H9 (cell line): Measurements from ENCODE around the gene RBM34. TPM values are rescaled to one million over a fixed set of nuclear protein-coding genes. Genes with fewer than 3 reads are reported as not detected.

ENCODE experiments used
- DNase-seq: peaks from one replicate; pipeline ENCODE4 v3.0.0-alpha.2; 2017
- H2AFZ ChIP-seq: one replicate; pipeline ENCODE4 v1.6.1; 2013; ENCODE audit warnings: mild to moderate bottlenecking, low read length, control low read depth, moderate library complexity
- H2AK5ac ChIP-seq: 2 replicates; pipeline ENCODE4 v1.6.1; 2013; ENCODE audit warnings: low read length, control low read depth, mixed read lengths; ENCODE audit not compliant: insufficient read length
- H2BK120ac ChIP-seq: one replicate; pipeline ENCODE4 v1.6.1; 2013; ENCODE audit warnings: low read depth, mild to moderate bottlenecking, low read length, control low read depth, inconsistent platforms; ENCODE audit not compliant: poor library complexity, severe bottlenecking
- H2BK12ac ChIP-seq: 2 replicates; pipeline ENCODE4 v1.6.1; 2013; ENCODE audit warnings: low read length, control low read depth, mixed read lengths, low read depth; ENCODE audit not compliant: insufficient read length
- H2BK15ac ChIP-seq: 2 replicates; pipeline ENCODE4 v1.6.1; 2013; ENCODE audit warnings: low read depth, low read length, control low read depth
- H2BK20ac ChIP-seq: one replicate; pipeline ENCODE4 v1.6.1; 2013; ENCODE audit warnings: low read depth, mild to moderate bottlenecking, low read length, control low read depth, inconsistent platforms; ENCODE audit not compliant: poor library complexity, severe bottlenecking
- H2BK5ac ChIP-seq: 2 replicates; pipeline ENCODE4 v1.6.1; 2013; ENCODE audit warnings: low read length, control low read depth, mixed read lengths; ENCODE audit not compliant: insufficient read length
- H3K14ac ChIP-seq: 2 replicates; pipeline ENCODE4 v1.6.1; 2013; ENCODE audit warnings: low read length, control low read depth; ENCODE audit not compliant: insufficient read depth
- H3K18ac ChIP-seq: 2 replicates; pipeline ENCODE4 v1.6.1; 2013; ENCODE audit warnings: low read depth, mild to moderate bottlenecking, mixed read lengths, low read length, control low read depth; ENCODE audit not compliant: insufficient read length
- H3K23ac ChIP-seq: 2 replicates; pipeline ENCODE4 v1.6.1; 2013; ENCODE audit warnings: low read length, control low read depth, mixed read lengths, low read depth; ENCODE audit not compliant: insufficient read length
- H3K23me2 ChIP-seq: 2 replicates; pipeline ENCODE4 v1.6.1; 2013; ENCODE audit warnings: low read depth, mild to moderate bottlenecking, mixed read lengths, low read length, control low read depth; ENCODE audit not compliant: insufficient read length, poor library complexity, severe bottlenecking
- H3K27ac ChIP-seq: 2 replicates; pipeline ENCODE4 v1.5.1; 2013; ENCODE audit warnings: low read length, control low read depth, mixed read lengths, low read depth; ENCODE audit not compliant: insufficient read length
- H3K27me3 ChIP-seq: 2 replicates; pipeline ENCODE4 v1.6.1; 2013; ENCODE audit warnings: low read length, control low read depth, inconsistent platforms; ENCODE audit not compliant: insufficient read depth
- H3K4ac ChIP-seq: 2 replicates; pipeline ENCODE4 v1.6.1; 2013; ENCODE audit warnings: low read depth, mild to moderate bottlenecking, control low read depth, inconsistent platforms, low read length, moderate library complexity
- H3K4me1 ChIP-seq: 2 replicates; pipeline ENCODE4 v1.6.1; 2013; ENCODE audit warnings: low read length, control low read depth, inconsistent platforms; ENCODE audit not compliant: insufficient read depth
- H3K4me2 ChIP-seq: 2 replicates; pipeline ENCODE4 v1.6.1; 2013; ENCODE audit warnings: low read length, control low read depth, mixed read lengths; ENCODE audit not compliant: insufficient read length, insufficient read depth
- H3K56ac ChIP-seq: 2 replicates; pipeline ENCODE4 v1.6.1; 2013; ENCODE audit warnings: low read depth, mild to moderate bottlenecking, mixed read lengths, low read length, control low read depth; ENCODE audit not compliant: insufficient read length
- H3K79me1 ChIP-seq: 2 replicates; pipeline ENCODE4 v1.6.1; 2013; ENCODE audit warnings: low read depth, mild to moderate bottlenecking, moderate library complexity, low read length, control low read depth, inconsistent platforms; ENCODE audit not compliant: insufficient read depth, poor library complexity, severe bottlenecking
- H3K79me2 ChIP-seq: 2 replicates; pipeline ENCODE4 v1.6.1; 2013; ENCODE audit warnings: low read length, control low read depth, inconsistent platforms; ENCODE audit not compliant: insufficient read depth
- H3K9ac ChIP-seq: 2 replicates; pipeline ENCODE4 v1.6.1; 2013; ENCODE audit warnings: low read length, control low read depth, mixed read lengths; ENCODE audit not compliant: insufficient read length; ENCODE audit errors: extremely low read depth
- H3K9me3 ChIP-seq: one replicate; pipeline ENCODE4 v1.6.1; 2013; ENCODE audit warnings: low read depth, low read length, inconsistent platforms; ENCODE audit not compliant: control insufficient read depth
- H3T11ph ChIP-seq: one replicate; pipeline ENCODE4 v1.6.1; 2013; ENCODE audit warnings: mild to moderate bottlenecking, low read length, control low read depth, inconsistent platforms
- H4K20me1 ChIP-seq: one replicate; pipeline ENCODE4 v1.6.1; 2013; ENCODE audit not compliant: control insufficient read depth, insufficient read length, insufficient read depth
- H4K5ac ChIP-seq: 2 replicates; pipeline ENCODE4 v1.6.1; 2013; ENCODE audit warnings: low read depth, mild to moderate bottlenecking, mixed read lengths, low read length, control low read depth; ENCODE audit not compliant: insufficient read length
- H4K8ac ChIP-seq: replicated peaks from 2 replicates; pipeline ENCODE4 v1.6.1; 2013; ENCODE audit warnings: low read length, control low read depth, mixed read lengths, low read depth; ENCODE audit not compliant: insufficient read length
- H4K91ac ChIP-seq: 2 replicates; pipeline ENCODE4 v1.6.1; 2013; ENCODE audit warnings: low read depth, mild to moderate bottlenecking, moderate library complexity, mixed read lengths, low read length, control low read depth; ENCODE audit not compliant: insufficient read length
- H3K27ac Mint-ChIP-seq, 3 experiments: 2 replicates in 2 of 3; 3 replicates in 1 of 3; pipeline ENCODE4 v1.8.0; 2020 to 2021; ENCODE audit warnings: mixed read lengths in 3 of 3, mild to moderate bottlenecking in 1 of 3, moderate library complexity in 1 of 3
- H3K27me3 Mint-ChIP-seq: 2 replicates; pipeline ENCODE4 v1.8.0; 2021; ENCODE audit warnings: low read depth, mild to moderate bottlenecking, moderate library complexity, mixed read lengths
- H3K36me3 Mint-ChIP-seq, 3 experiments: 2 replicates in 2 of 3; 3 replicates in 1 of 3; pipeline ENCODE4 v1.8.0; 2020 to 2021; ENCODE audit warnings: low read depth in 3 of 3, mixed read lengths in 3 of 3; ENCODE audit not compliant: insufficient read depth in 1 of 3
- H3K4me1 Mint-ChIP-seq, 2 experiments: 2 replicates each; pipeline ENCODE4 v1.8.0; 2020; ENCODE audit warnings: mixed read lengths in 2 of 2
- H3K4me3 Mint-ChIP-seq, 2 experiments: 2 replicates in 1 of 2; 3 replicates in 1 of 2; pipeline ENCODE4 v1.8.0; 2020 to 2021; ENCODE audit warnings: mild to moderate bottlenecking in 2 of 2, mixed read lengths in 2 of 2, moderate library complexity in 1 of 2
- H3K9me3 Mint-ChIP-seq, 2 experiments: 2 replicates in 1 of 2; 3 replicates in 1 of 2; pipeline ENCODE4 v1.8.0; 2020; ENCODE audit warnings: mild to moderate bottlenecking in 2 of 2, mixed read lengths in 2 of 2, moderate library complexity in 1 of 2
- WGBS: extraction: QIAGEN DNeasy Blood & Tissue Kit; methylation state at CpG from one replicate; pipeline ENCODE4 v1.1.7; 2013; ENCODE audit warnings: missing lambda C conversion rate, low lambda C conversion rate, mixed read lengths; ENCODE audit not compliant: insufficient read length; ENCODE audit errors: extremely low coverage; 5-methylcytosine and 5-hydroxymethylcytosine counted together
- total RNA-seq: library from RNA; stranded (reverse); gene quantifications from 2 replicates; pipeline ENCODE4 v1.2.1, GENCODE V29; 2021
- TF ChIP-seq, protein P1 (sequence below): fragments of 200-600 bp; sonication (generic); conservative IDR thresholded peaks from 3 replicates; pipeline ENCODE4 v1.8.0; 2021; ENCODE audit warnings: antibody characterized with exemption, mild to moderate bottlenecking

The RBM34 gene
- total RNA-seq, 1 experiment from 2014 or later = 121 TPM

DNA sequence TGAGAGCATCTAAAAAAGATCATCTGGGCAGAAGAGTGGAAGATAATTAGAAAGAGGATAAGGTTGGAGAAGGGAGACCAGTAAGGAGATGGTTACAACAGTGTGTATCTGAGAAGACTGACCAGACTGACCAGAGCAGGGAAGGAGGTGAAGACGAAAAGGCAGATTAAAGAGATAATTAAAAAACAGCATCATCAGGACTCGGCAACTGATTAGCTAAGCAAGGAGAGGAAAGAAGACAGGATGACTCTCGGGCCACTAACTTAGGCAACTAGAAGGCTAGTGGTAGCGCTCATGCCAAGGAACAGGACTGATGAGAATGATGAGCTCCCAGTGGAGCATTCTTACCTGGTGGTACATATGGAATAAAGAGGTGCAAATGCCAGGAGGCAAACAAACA is 3.9 kb downstream of the RBM34 start:
- H3K27ac Mint-ChIP-seq = no peak overlapping the region

More for the DNA sequence above, 3.9 kb downstream of the RBM34 start:
- Histone ChIP-seq H3K4me2 (no peak overlapping the region), H3K79me1 (no peaks in the 10 kb centered on the region), H3K9me3 (no peaks in the 10 kb centered on the region), H2BK12ac (no peak overlapping the region), H3K23ac (no peak overlapping the region), H3K23me2 (peaks cover 8% of the 10 kb centered on the region), H2AK5ac (no peak overlapping the region), H3K79me2 (no peaks in the 10 kb centered on the region; the same call in 1 of the 2 replicates), H4K8ac (no peak overlapping the region), H4K91ac (no peak overlapping the region), H2BK20ac (no peak overlapping the region), H3K27me3 (no peaks in the 10 kb centered on the region), H3K18ac (no peak overlapping the region), H3K27ac (no peak overlapping the region), H2BK120ac (no peak overlapping the region), H3K4me1 (no peaks in the 10 kb centered on the region), H3K14ac (no peak overlapping the region), H2BK15ac (no peak overlapping the region), H3K56ac (no peak overlapping the region), H2BK5ac (no peak overlapping the region), H2AFZ (no peak overlapping the region), H3T11ph (no peak overlapping the region), H4K20me1 (no peaks in the 10 kb centered on the region), H3K4ac (no peak overlapping the region), H3K9ac (no peak overlapping the region), H4K5ac (no peak overlapping the region)
- Mint-ChIP-seq H3K4me3 (no peak overlapping the region), H3K36me3 (peaks cover 18 to 50% (median 39%) of the 10 kb centered on the region in 3 experiments), H3K4me1 (peaks cover 6 to 13% of the 10 kb centered on the region in 2 experiments), H3K27me3 (no peaks in the 10 kb centered on the region; the same call in none of the 2 replicates), H3K9me3 (no peaks in the 10 kb centered on the region)
- no peak for DNase-seq
- WGBS = no CpG with 5 or more reads among the region's 4 CpGs
- TF ChIP-seq, protein P1, sequence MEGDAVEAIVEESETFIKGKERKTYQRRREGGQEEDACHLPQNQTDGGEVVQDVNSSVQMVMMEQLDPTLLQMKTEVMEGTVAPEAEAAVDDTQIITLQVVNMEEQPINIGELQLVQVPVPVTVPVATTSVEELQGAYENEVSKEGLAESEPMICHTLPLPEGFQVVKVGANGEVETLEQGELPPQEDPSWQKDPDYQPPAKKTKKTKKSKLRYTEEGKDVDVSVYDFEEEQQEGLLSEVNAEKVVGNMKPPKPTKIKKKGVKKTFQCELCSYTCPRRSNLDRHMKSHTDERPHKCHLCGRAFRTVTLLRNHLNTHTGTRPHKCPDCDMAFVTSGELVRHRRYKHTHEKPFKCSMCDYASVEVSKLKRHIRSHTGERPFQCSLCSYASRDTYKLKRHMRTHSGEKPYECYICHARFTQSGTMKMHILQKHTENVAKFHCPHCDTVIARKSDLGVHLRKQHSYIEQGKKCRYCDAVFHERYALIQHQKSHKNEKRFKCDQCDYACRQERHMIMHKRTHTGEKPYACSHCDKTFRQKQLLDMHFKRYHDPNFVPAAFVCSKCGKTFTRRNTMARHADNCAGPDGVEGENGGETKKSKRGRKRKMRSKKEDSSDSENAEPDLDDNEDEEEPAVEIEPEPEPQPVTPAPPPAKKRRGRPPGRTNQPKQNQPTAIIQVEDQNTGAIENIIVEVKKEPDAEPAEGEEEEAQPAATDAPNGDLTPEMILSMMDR = no peak
